Measurements from ENCODE around the gene ZFYVE19.

GRCh38 chr15:40790718-40791117, 16.2 kb upstream of the ZFYVE19 start:
- no peak for TF ChIP-seq CTCF (IDR thresholded peaks at IDR 0.05)
- no peak for TF ChIP-seq POLR2A (IDR thresholded peaks at IDR 0.05)
